K562 (cell line): ENCODE results near the gene PTRH2. TPM values are rescaled to one million over a fixed set of nuclear protein-coding genes. Genes with fewer than 3 reads are reported as not detected.

Experiments used
- AFF1 ChIP-seq, 2 experiments: fragments of 450-650 bp; IDR thresholded peaks; 2 replicates each; pipeline ENCODE4 v1.6.1; 2018; ENCODE audit warnings: mild to moderate bottlenecking in 2 of 2, low read depth in 1 of 2; ENCODE audit not compliant: partially characterized antibody in 2 of 2
- ATF1 ChIP-seq, 2 experiments: fragments of 450-650 bp in 1 of 2; IDR thresholded peaks; 2 replicates each; pipeline ENCODE4 v1.6.1; 2016; ENCODE audit warnings: missing compliant biosample characterization in 1 of 2, missing genetic modification characterization in 1 of 2
- GATAD2B ChIP-seq: fragments of 450-650 bp; IDR thresholded peaks from 2 replicates; pipeline ENCODE4 v1.6.1; 2017; ENCODE audit warnings: mild to moderate bottlenecking, borderline replicate concordance
- KLF16 ChIP-seq: IDR thresholded peaks from 2 replicates; pipeline ENCODE4 v1.6.1; 2016; ENCODE audit warnings: antibody characterized with exemption
- MEF2D ChIP-seq: conservative IDR thresholded peaks from 2 replicates; pipeline ENCODE4 v1.6.1; 2016; ENCODE audit warnings: low read depth, missing genetic modification characterization, missing compliant biosample characterization
- MLX ChIP-seq, 2 experiments: fragments of 450-650 bp in 1 of 2; sonication (generic) in 1 of 2; formaldehyde crosslinking; conservative IDR thresholded peaks; 2 replicates each; pipeline versions ENCODE4 v1.4.0 to v1.8.1; 2020 to 2022; ENCODE audit warnings: mild to moderate bottlenecking in 1 of 2, missing genetic modification reagents in 1 of 2
- PHF8 ChIP-seq: fragments of 200-600 bp; sonication (generic); IDR thresholded peaks from 2 replicates; pipeline ENCODE4 v1.6.1; 2012; ENCODE audit warnings: mixed run types, mild to moderate bottlenecking, inconsistent platforms, low read length, moderate library complexity, borderline replicate concordance
- TAF9B ChIP-seq: fragments of 450-650 bp; IDR thresholded peaks from 2 replicates; pipeline ENCODE4 v1.6.1; 2018; ENCODE audit warnings: mild to moderate bottlenecking; ENCODE audit not compliant: partially characterized antibody
- ZBTB11 ChIP-seq, 3 experiments: fragments of 200-800 bp in 1 of 3; fragments of 250-450 bp in 1 of 3; fragments of 450-650 bp in 1 of 3; sonication (Bioruptor Pico) in 1 of 3; sonication (Bioruptor generic) in 1 of 3; formaldehyde crosslinking in 1 of 3; IDR thresholded peaks; 2 replicates each; pipeline versions ENCODE4 v1.6.1 to v1.8.0; 2016 to 2022; ENCODE audit warnings: mild to moderate bottlenecking in 2 of 3, missing genetic modification characterization in 2 of 3, missing compliant biosample characterization in 1 of 3, moderate library complexity in 1 of 3
- ZBTB17 ChIP-seq: fragments of 450-650 bp; formaldehyde crosslinking; IDR thresholded peaks from 2 replicates; pipeline ENCODE4 v1.4.0; 2020; ENCODE audit warnings: mild to moderate bottlenecking
- ZNF780A ChIP-seq: fragments of 250-450 bp; sonication (Bioruptor Pico); IDR thresholded peaks from 2 replicates; pipeline ENCODE4 v1.5.0; 2021; ENCODE audit warnings: mild to moderate bottlenecking
- polyA plus RNA-seq, 8 experiments: library from polyadenylated mRNA; depleted of rRNA in 4 of 8; stranded (reverse) in 5 of 8; unstranded in 3 of 8; fragments of >200 nt; fragmentation: Nextera tagmentation in 2 of 8; fragmentation: Illumina TruSeq in 1 of 8; extraction: Ambion mirVana in 2 of 8; extraction: Trizol in 1 of 8; gene quantifications; 2 replicates each; pipeline versions ENCODE4 v1.2.1 to v1.2.3, GENCODE V29; 2011 to 2014; ENCODE audit warnings: inconsistent platforms in 1 of 8, missing spikeins in 1 of 8
- total RNA-seq, 7 experiments: library from RNA; depleted of rRNA in 6 of 7; stranded (reverse); fragments of >200 nt in 6 of 7; fragmentation: Illumina TruSeq in 2 of 7; extraction: Trizol in 2 of 7; gene quantifications; 2 replicates each; pipeline versions ENCODE4 v1.2.1 to v1.2.3, GENCODE V29; 2011 to 2021; ENCODE audit warnings: low replicate concordance in 1 of 7
- TF ChIP-seq, protein P1 (sequence below): fragments of 250-450 bp; sonication (Bioruptor Pico); IDR thresholded peaks from 2 replicates; pipeline ENCODE4 v1.5.0; 2021; ENCODE audit warnings: mild to moderate bottlenecking, borderline replicate concordance
- TF ChIP-seq, protein P2 (sequence below): fragments of 250-450 bp; sonication (Bioruptor Pico); IDR thresholded peaks from 2 replicates; pipeline ENCODE4 v1.4.0; 2020; ENCODE audit warnings: borderline replicate concordance

The PTRH2 gene
- total and polyA plus RNA-seq, 9 of the 15 experiments (the other 6 are each of a cell fraction or from before 2014, with no cell fraction given) = 53.1 to 210 (median 126) TPM

GRCh38 chr17:59695945-59696681 lies 11.1 kb downstream of the PTRH2 start (continued):
- TF ChIP-seq, protein P1, sequence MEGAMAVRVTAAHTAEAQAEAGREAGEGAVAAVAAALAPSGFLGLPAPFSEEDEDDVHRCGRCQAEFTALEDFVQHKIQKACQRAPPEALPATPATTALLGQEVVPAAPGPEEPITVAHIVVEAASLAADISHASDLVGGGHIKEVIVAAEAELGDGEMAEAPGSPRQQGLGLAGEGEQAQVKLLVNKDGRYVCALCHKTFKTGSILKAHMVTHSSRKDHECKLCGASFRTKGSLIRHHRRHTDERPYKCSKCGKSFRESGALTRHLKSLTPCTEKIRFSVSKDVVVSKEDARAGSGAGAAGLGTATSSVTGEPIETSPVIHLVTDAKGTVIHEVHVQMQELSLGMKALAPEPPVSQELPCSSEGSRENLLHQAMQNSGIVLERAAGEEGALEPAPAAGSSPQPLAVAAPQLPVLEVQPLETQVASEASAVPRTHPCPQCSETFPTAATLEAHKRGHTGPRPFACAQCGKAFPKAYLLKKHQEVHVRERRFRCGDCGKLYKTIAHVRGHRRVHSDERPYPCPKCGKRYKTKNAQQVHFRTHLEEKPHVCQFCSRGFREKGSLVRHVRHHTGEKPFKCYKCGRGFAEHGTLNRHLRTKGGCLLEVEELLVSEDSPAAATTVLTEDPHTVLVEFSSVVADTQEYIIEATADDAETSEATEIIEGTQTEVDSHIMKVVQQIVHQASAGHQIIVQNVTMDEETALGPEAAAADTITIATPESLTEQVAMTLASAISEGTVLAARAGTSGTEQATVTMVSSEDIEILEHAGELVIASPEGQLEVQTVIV (CRISPR knock-in tag) = peak; percentile 45
- TF ChIP-seq, protein P2, sequence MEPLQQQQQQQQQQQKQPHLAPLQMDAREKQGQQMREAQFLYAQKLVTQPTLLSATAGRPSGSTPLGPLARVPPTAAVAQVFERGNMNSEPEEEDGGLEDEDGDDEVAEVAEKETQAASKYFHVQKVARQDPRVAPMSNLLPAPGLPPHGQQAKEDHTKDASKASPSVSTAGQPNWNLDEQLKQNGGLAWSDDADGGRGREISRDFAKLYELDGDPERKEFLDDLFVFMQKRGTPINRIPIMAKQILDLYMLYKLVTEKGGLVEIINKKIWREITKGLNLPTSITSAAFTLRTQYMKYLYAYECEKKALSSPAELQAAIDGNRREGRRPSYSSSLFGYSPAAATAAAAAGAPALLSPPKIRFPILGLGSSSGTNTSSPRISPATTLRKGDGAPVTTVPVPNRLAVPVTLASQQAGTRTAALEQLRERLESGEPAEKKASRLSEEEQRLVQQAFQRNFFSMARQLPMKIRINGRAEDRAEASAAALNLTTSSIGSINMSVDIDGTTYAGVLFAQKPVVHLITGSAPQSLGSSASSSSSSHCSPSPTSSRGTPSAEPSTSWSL (CRISPR knock-in tag) = no peak
- TF ChIP-seq AFF1 (IDR thresholded peaks at IDR 0.05; ENCODE audit: low read depth in 1 of 2, partially characterized antibody in 2 of 2) (peak in 1 of 2 experiments; percentile 39), TAF9B (no peak), ZBTB11 (CRISPR knock-in tag; IDR thresholded peaks at IDR 0.05) (no peak), ZBTB17 (no peak), PHF8 (no peak), MEF2D (peak; percentile 55; the same call in 1 of the 2 replicates), MLX (CRISPR knock-in tag; conservative IDR thresholded peaks at IDR 0.05) (no peak), ATF1 (CRISPR knock-in tag; IDR thresholded peaks at IDR 0.05) (no peak), ATF1 (tag; IDR thresholded peaks at IDR 0.05) (no peak), ZNF780A (no peak), KLF16 (no peak), GATAD2B (no peak)
